H1 (cell line): ENCODE data around the gene ZMIZ1. TPM values are rescaled to one million over a fixed set of nuclear protein-coding genes. Genes with fewer than 3 reads are reported as not detected.

Experiments used
- CTCF ChIA-PET: fragments of 300-600 bp; sonication (Branson Sonifier 250); formaldehyde crosslinking; loops from one replicate; lab custom pipeline; 2021; ENCODE audit not compliant: partially characterized antibody; lab: Charles Lee
- POLR2A ChIA-PET: fragments of 300-600 bp; sonication (Branson Sonifier 250); formaldehyde crosslinking; loops from one replicate; lab custom pipeline; 2021; ENCODE audit warnings: inconsistent platforms; ENCODE audit not compliant: partially characterized antibody; lab: Charles Lee
- DNase-seq, 2 experiments: peaks; one replicate each; pipeline versions ENCODE4 v3.0.0 to v3.0.0-alpha.2; 2010 to 2022; ENCODE audit warnings: low spot score in 2 of 2, low read depth in 1 of 2, mixed read lengths in 1 of 2
- FAIRE-seq: peaks from 2 replicates; lab custom pipeline; 2011; peaks lifted over from hg19 to GRCh38; lab: Jason Lieb, UNC
- H2AFZ ChIP-seq: 2 replicates; pipeline ENCODE4 v1.8.1; 2012; ENCODE audit warnings: low read length, inconsistent platforms
- H2AK5ac ChIP-seq: 2 replicates; pipeline ENCODE4 v1.6.1; 2013; ENCODE audit warnings: low read depth, low read length
- H2BK120ac ChIP-seq: replicated peaks from 2 replicates; pipeline ENCODE3; 2013; ENCODE audit warnings: low read depth, low read length, inconsistent platforms
- H2BK12ac ChIP-seq: 2 replicates; pipeline ENCODE4 v1.6.1; 2013; ENCODE audit warnings: low read depth, low read length
- H2BK15ac ChIP-seq: 2 replicates; pipeline ENCODE4 v1.6.1; 2013; ENCODE audit warnings: low read length
- H2BK20ac ChIP-seq: 2 replicates; pipeline ENCODE4 v1.6.1; 2013; ENCODE audit warnings: low read length
- H2BK5ac ChIP-seq: 2 replicates; pipeline ENCODE4 v1.6.1; 2013; ENCODE audit warnings: low read depth, low read length
- H3K14ac ChIP-seq: 2 replicates; pipeline ENCODE4 v1.6.1; 2013; ENCODE audit warnings: inconsistent platforms; ENCODE audit not compliant: insufficient read length
- H3K18ac ChIP-seq: 2 replicates; pipeline ENCODE4 v1.6.1; 2013; ENCODE audit warnings: low read length; ENCODE audit errors: extremely low read depth
- H3K23ac ChIP-seq: 2 replicates; pipeline ENCODE4 v1.6.1; 2013; ENCODE audit warnings: inconsistent platforms; ENCODE audit not compliant: insufficient read length
- H3K23me2 ChIP-seq: 2 replicates; pipeline ENCODE4 v1.6.1; 2013; ENCODE audit warnings: low read depth, low read length
- H3K27ac ChIP-seq: 2 replicates; pipeline ENCODE4 v1.6.1; 2011; ENCODE audit warnings: low read depth, low read length, inconsistent platforms
- H3K27me3 ChIP-seq, 4 experiments: replicated peaks in 1 of 4; 1 replicate in 1 of 4; 2 replicates in 3 of 4; pipeline versions ENCODE4 v1.6.1 to v1.8.1; 2011 to 2013; ENCODE audit warnings: low read length in 3 of 4, mild to moderate bottlenecking in 3 of 4, inconsistent platforms in 2 of 4, mixed read lengths in 2 of 4, moderate library complexity in 1 of 4; ENCODE audit not compliant: control insufficient read depth in 3 of 4, insufficient read depth in 3 of 4; ENCODE audit errors: extremely low read depth in 1 of 4
- H3K36me3 ChIP-seq, 4 experiments: 2 replicates each; pipeline versions ENCODE4 v1.6.1 to v1.8.1; 2011 to 2013; ENCODE audit warnings: mild to moderate bottlenecking in 4 of 4, low read length in 3 of 4, moderate library complexity in 2 of 4, control low read depth in 1 of 4, inconsistent platforms in 1 of 4; ENCODE audit not compliant: insufficient read depth in 4 of 4, control insufficient read depth in 2 of 4
- H3K4ac ChIP-seq: replicated peaks from 2 replicates; pipeline ENCODE3; 2013; ENCODE audit warnings: low read length, low read depth, mixed read lengths, inconsistent platforms; ENCODE audit not compliant: insufficient read length
- H3K4me1 ChIP-seq, 4 experiments: replicated peaks in 1 of 4; 1 replicate in 1 of 4; 2 replicates in 3 of 4; pipeline versions ENCODE4 v1.6.1 to v1.8.1; 2011 to 2013; ENCODE audit warnings: low read length in 3 of 4, inconsistent platforms in 2 of 4, mixed read lengths in 1 of 4; ENCODE audit not compliant: insufficient read depth in 4 of 4, control insufficient read depth in 3 of 4
- H3K4me2 ChIP-seq, 2 experiments: 2 replicates each; pipeline versions ENCODE4 v1.6.1 to v1.8.1; 2011 to 2013; ENCODE audit warnings: low read depth in 2 of 2, low read length in 2 of 2, control low read depth in 1 of 2, inconsistent platforms in 1 of 2, mild to moderate bottlenecking in 1 of 2; ENCODE audit not compliant: insufficient read depth in 1 of 2
- H3K4me3 ChIP-seq, 4 experiments: fragments of 200-600, 300-600 bp in 1 of 4; sonication (generic), shearing (Covaris generic), sonication (Bioruptor Twin) in 1 of 4; 2 replicates each; pipeline versions ENCODE4 v1.5.1 to v1.8.1; 2011 to 2016; ENCODE audit warnings: low read length in 4 of 4, low read depth in 3 of 4, control low read depth in 2 of 4, inconsistent platforms in 2 of 4, mild to moderate bottlenecking in 2 of 4, mixed read lengths in 1 of 4, moderate library complexity in 1 of 4; ENCODE audit not compliant: insufficient read depth in 2 of 4; ENCODE audit errors: extremely low read depth in 1 of 4
- H3K56ac ChIP-seq: replicated peaks from 2 replicates; pipeline ENCODE3; 2013; ENCODE audit warnings: low read depth, mild to moderate bottlenecking, mixed read lengths, low read length, inconsistent platforms; ENCODE audit not compliant: insufficient read length
- H3K79me1 ChIP-seq: 2 replicates; pipeline ENCODE4 v1.6.1; 2013; ENCODE audit warnings: low read depth, low read length, control low read depth
- H3K79me2 ChIP-seq, 2 experiments: 2 replicates each; pipeline versions ENCODE4 v1.6.1 to v1.8.1; 2012 to 2013; ENCODE audit warnings: low read length in 2 of 2, mild to moderate bottlenecking in 2 of 2, inconsistent platforms in 1 of 2; ENCODE audit not compliant: insufficient read depth in 2 of 2, control insufficient read depth in 1 of 2
- H3K9ac ChIP-seq, 4 experiments: replicated peaks in 1 of 4; 1 replicate in 1 of 4; 2 replicates in 3 of 4; pipeline versions ENCODE4 v1.6.1 to v1.8.1; 2011 to 2013; ENCODE audit warnings: low read depth in 3 of 4, low read length in 3 of 4, control low read depth in 2 of 4, mild to moderate bottlenecking in 2 of 4, moderate library complexity in 2 of 4, inconsistent platforms in 1 of 4; ENCODE audit errors: extremely low read depth in 1 of 4
- H3K9me3 ChIP-seq, 2 experiments: 2 replicates each; pipeline versions ENCODE4 v1.6.1 to v1.8.1; 2012 to 2013; ENCODE audit warnings: mild to moderate bottlenecking in 2 of 2, moderate library complexity in 2 of 2, control low read depth in 1 of 2, inconsistent platforms in 1 of 2, low read depth in 1 of 2, low read length in 1 of 2, mixed read lengths in 1 of 2; ENCODE audit not compliant: insufficient read depth in 2 of 2
- H4K20me1 ChIP-seq, 2 experiments: replicated peaks in 1 of 2; 2 replicates each; pipeline versions ENCODE3 to v1.8.1; 2011 to 2013; ENCODE audit warnings: inconsistent platforms in 2 of 2, low read length in 2 of 2, mild to moderate bottlenecking in 1 of 2; ENCODE audit not compliant: insufficient read depth in 2 of 2, control insufficient read depth in 1 of 2
- H4K5ac ChIP-seq: 2 replicates; pipeline ENCODE4 v1.6.1; 2013; ENCODE audit warnings: low read length, low read depth, mixed read lengths, inconsistent platforms; ENCODE audit not compliant: insufficient read length
- H4K8ac ChIP-seq: 2 replicates; pipeline ENCODE4 v1.8.0; 2013; ENCODE audit warnings: mild to moderate bottlenecking, moderate library complexity, low read length, inconsistent platforms; ENCODE audit not compliant: insufficient read depth; ENCODE audit errors: extremely low read depth
- H4K91ac ChIP-seq: replicated peaks from 2 replicates; pipeline ENCODE3; 2013; ENCODE audit warnings: low read length, mixed read lengths, inconsistent platforms; ENCODE audit not compliant: insufficient read length
- BACH1 ChIP-seq: IDR thresholded peaks from 2 replicates; pipeline ENCODE4 v1.6.1; 2012; ENCODE audit warnings: low read length, improper control_type of control experiment
- CHD1 ChIP-seq: IDR thresholded peaks from 2 replicates; pipeline ENCODE4 v1.6.1; 2012; ENCODE audit warnings: low read depth, low read length, improper control_type of control experiment
- WGBS, 2 experiments: shearing (Covaris generic) in 1 of 2; methylation state at CpG; one replicate each; pipeline versions ENCODE4 v1.1.6 to v1.1.7; 2013 to 2015; ENCODE audit warnings: low lambda C conversion rate in 2 of 2, mixed read lengths in 2 of 2, inconsistent platforms in 1 of 2, low coverage in 1 of 2, missing lambda C conversion rate in 1 of 2; ENCODE audit not compliant: insufficient replicate concordance in 2 of 2, insufficient coverage in 1 of 2, insufficient read length in 1 of 2; ENCODE audit errors: extremely low coverage in 1 of 2, missing lambda C conversion rate in 1 of 2; 5-methylcytosine and 5-hydroxymethylcytosine counted together
- polyA plus RNA-seq, 7 experiments: library from polyadenylated mRNA; depleted of rRNA in 3 of 7; stranded (reverse) in 5 of 7; unstranded in 2 of 7; fragments of >200 nt in 5 of 7; fragments of 200-250 nt in 2 of 7; gene quantifications; 1 replicate in 5 of 7; 2 replicates in 1 of 7; 4 replicates in 1 of 7; pipeline versions ENCODE4 v1.2.1 to v1.2.3, GENCODE V29; 2011 to 2013; ENCODE audit warnings: missing spikeins in 2 of 7, mixed read lengths in 2 of 7
- total RNA-seq: library from RNA; stranded (reverse); fragmentation: NEBNext Ultra II Directional; extraction: Animal tissue kit (Norgen Biotek cat#: 25700); gene quantifications from 2 replicates; pipeline ENCODE4 v1.2.1, GENCODE V29; 2021
- TF ChIP-seq, protein P1 (sequence below): IDR thresholded peaks from 2 replicates; pipeline ENCODE4 v1.6.1; 2012; ENCODE audit warnings: low read length, inconsistent platforms

The ZMIZ1 gene
- total and polyA plus RNA-seq, 2 of the 8 experiments (the other 6 are each of a cell fraction or from before 2014, with no cell fraction given), result 8.1 to 28.0 TPM

DNA sequence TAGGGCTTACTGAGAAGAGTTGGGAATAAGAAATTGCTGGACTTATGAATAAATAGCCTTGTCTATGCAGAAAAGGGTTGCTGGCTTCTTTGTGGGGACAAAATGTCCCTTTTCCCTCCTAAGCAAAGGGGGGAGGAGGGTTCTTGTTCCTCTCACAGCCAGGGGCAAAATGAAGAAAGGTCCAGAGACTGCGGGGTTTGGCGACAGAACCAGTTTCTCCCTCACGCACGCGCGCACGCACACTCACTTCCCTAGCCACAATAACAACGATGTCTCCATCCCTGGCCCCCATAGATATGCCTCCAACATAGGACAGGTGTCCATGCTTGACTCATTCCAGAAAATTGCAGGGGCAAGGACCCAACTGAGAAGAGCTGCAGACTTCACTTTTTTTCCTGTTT, 3.3 kb downstream of the ZMIZ1 start:
- H3K36me3 ChIP-seq, result no peaks in the 10 kb centered on the region
- no peak overlapping the region for H4K8ac ChIP-seq
- H3K23me2 ChIP-seq, result peaks cover 29% of the 10 kb centered on the region
- POLR2A ChIA-PET, result interaction anchor here (1.2 to 1.6 kb wide), 2 partner anchors 26 to 110 kb away, joined by 3 read pairs; no protein-coding TSS in a partner anchor
- FAIRE-seq (no peak), DNase-seq (no peak)
- H3K9me3 ChIP-seq, result no peaks in the 10 kb centered on the region
- no peak overlapping the region for H2BK5ac ChIP-seq
- no peak overlapping the region for H3K27ac ChIP-seq
- peaks cover 25 to 36% of the 10 kb centered on the region in 2 experiments for H4K20me1 ChIP-seq
- peak overlapping the region; percentile 79 for H3K18ac ChIP-seq
- H3K56ac ChIP-seq, result no peak overlapping the region
- CTCF ChIA-PET, result interaction anchor here (1.0 to 2.9 kb wide), 5 partner anchors 82 to 131 kb away, joined by 3 to 16 read pairs (median 4); no protein-coding TSS in a partner anchor
- H3K9ac ChIP-seq, result no peak overlapping the region
- peak overlapping the region; percentile 22 for H4K91ac ChIP-seq
- H3K4me3 ChIP-seq, result peak overlapping the region in 2 of 4 experiments; percentile 10 to 96; a peak in 3 of 8 replicates
- H3K14ac ChIP-seq, result peak overlapping the region; percentile 58
- peak overlapping the region; percentile 88 for H2BK15ac ChIP-seq
- 0 out of 2 replicates have a peak overlapping the region, but pooled peaks have one; percentile 72 for H2BK20ac ChIP-seq
- peak overlapping the region; percentile 90 to 94 for H3K4me2 ChIP-seq
- H3K79me2 ChIP-seq, result peaks cover 24 to 76% of the 10 kb centered on the region in 2 experiments
- peaks cover 0 to 9% (median 4%) of the 10 kb centered on the region in 4 experiments; a peak in 3 of 7 replicates for H3K27me3 ChIP-seq
- no peak overlapping the region for H2BK120ac ChIP-seq
- peak overlapping the region; percentile 68; the same call in 1 of the 2 replicates for H2AK5ac ChIP-seq
- no peak overlapping the region for H3K4ac ChIP-seq
- H2AFZ ChIP-seq, result no peak overlapping the region
- H3K23ac ChIP-seq, result no peak overlapping the region
- 30% methylated on average over 8 of the region's 8 CpGs; no CpG with 5 or more reads in 1 of the 2 experiments for WGBS, 2 experiments
- H3K4me1 ChIP-seq, result peaks cover 10 to 40% (median 23%) of the 10 kb centered on the region in 4 experiments
- peak overlapping the region; percentile 94; the same call in 1 of the 2 replicates for H2BK12ac ChIP-seq
- H3K79me1 ChIP-seq, result peaks cover 30% of the 10 kb centered on the region
- H4K5ac ChIP-seq, result no peak overlapping the region
- TF ChIP-seq CHD1 (no peak), BACH1 (no peak)
- TF ChIP-seq, protein P1, sequence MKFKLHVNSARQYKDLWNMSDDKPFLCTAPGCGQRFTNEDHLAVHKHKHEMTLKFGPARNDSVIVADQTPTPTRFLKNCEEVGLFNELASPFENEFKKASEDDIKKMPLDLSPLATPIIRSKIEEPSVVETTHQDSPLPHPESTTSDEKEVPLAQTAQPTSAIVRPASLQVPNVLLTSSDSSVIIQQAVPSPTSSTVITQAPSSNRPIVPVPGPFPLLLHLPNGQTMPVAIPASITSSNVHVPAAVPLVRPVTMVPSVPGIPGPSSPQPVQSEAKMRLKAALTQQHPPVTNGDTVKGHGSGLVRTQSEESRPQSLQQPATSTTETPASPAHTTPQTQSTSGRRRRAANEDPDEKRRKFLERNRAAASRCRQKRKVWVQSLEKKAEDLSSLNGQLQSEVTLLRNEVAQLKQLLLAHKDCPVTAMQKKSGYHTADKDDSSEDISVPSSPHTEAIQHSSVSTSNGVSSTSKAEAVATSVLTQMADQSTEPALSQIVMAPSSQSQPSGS, result no peak
